Esophagus squamous epithelium (tissue), 4 donors: ENCODE data around the gene MLLT1.

Source experiments
- POLR2A ChIP-seq, 4 donors: fragments of 450-650 bp; IDR thresholded peaks; one replicate each; pipeline ENCODE4 v1.6.1; 2017; ENCODE audit warnings: antibody characterized with exemption in 4 of 4, mild to moderate bottlenecking in 4 of 4, moderate library complexity in 3 of 4
- TF ChIP-seq, protein P1 (sequence below), 6 experiments: fragments of 450-650 bp in 4 of 6; fragments of 200-600 bp in 2 of 6; sonication (generic) in 2 of 6; IDR thresholded peaks; one replicate each; pipeline ENCODE4 v1.5.1; 2016 to 2019; ENCODE audit warnings: antibody characterized with exemption in 6 of 6, mild to moderate bottlenecking in 4 of 6, moderate library complexity in 4 of 6

DNA sequence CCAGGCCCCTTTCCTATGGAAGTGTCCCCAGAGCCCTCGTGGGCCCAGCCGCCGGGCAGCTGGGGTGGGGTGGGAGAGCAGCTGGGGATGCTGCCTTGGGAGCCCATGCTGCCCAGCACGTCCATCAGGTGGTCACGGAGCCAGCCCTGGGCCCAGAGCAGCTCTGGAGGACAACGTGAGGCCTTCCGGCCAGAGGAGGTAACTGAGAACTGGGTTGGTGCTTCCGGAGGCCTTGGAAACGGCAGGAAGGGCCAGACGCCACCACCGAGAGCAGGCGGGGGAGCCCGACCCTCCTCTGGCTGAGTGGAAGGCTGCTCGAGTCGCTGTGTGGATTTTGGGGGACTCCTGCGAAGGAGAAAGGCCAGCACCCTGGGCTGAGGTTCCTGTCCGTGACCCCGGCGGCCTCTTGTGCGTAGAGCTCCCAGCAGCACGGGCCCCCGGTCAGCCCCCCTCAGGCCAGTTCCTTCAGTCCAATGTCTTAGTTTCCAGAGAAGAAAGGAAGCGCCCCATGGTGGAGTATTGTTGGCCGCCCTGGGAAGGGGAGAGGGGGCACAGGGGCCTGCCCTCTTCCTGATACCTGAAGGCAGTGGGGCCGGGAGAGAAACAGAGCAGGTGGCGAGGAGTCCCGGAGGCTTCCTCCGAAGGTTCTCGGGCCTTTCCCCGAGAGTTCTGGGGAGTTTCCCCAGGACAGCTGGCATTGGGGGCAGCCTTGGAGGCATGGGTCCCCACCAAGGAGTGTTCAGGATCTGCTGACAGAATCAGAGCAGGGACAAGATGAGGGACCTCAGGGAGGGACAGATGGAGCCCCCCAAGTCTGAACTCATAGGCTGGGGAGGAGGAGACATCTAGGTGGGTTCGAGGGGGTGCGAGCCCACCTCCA, 68.8 kb downstream of the MLLT1 start:
- TF ChIP-seq, protein P1, sequence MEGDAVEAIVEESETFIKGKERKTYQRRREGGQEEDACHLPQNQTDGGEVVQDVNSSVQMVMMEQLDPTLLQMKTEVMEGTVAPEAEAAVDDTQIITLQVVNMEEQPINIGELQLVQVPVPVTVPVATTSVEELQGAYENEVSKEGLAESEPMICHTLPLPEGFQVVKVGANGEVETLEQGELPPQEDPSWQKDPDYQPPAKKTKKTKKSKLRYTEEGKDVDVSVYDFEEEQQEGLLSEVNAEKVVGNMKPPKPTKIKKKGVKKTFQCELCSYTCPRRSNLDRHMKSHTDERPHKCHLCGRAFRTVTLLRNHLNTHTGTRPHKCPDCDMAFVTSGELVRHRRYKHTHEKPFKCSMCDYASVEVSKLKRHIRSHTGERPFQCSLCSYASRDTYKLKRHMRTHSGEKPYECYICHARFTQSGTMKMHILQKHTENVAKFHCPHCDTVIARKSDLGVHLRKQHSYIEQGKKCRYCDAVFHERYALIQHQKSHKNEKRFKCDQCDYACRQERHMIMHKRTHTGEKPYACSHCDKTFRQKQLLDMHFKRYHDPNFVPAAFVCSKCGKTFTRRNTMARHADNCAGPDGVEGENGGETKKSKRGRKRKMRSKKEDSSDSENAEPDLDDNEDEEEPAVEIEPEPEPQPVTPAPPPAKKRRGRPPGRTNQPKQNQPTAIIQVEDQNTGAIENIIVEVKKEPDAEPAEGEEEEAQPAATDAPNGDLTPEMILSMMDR (IDR thresholded peaks at IDR 0.05) = no peak
- TF ChIP-seq POLR2A (IDR thresholded peaks at IDR 0.05) = no peak
